ENCODE measurements around the gene INKA2.

INKA2 gene

DNA sequence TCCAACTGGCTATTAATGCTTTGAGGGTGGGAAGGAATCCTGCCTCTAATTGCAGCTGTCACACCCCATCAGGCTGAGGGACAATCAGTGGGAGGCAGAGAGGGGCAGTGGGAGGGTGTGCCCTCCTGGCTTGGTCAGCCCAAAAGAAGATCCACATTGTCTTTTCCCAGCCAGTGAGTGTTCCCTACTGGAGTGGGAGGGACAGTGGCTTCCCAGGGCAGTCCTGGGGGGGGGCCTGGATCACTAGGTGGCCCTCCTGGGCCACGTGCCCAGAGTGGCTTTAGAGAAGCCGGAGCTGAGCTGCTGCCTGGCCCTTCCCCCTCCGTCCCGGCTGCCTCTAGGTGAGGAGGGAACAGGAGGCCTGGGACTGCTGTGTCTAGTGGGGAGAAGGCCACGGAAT lies 14.0 kb downstream of the INKA2 start:
- no peaks in the 10 kb centered on the region for H3K9me2 ChIP-seq (replicated peaks; ENCODE audit: insufficient read depth, low read length)
- no peaks in the 10 kb centered on the region for H3K27me3 ChIP-seq (replicated peaks; ENCODE audit: insufficient read depth, low read length)
- no peaks in the 10 kb centered on the region for H3K9me3 ChIP-seq (replicated peaks; ENCODE audit: insufficient read depth, low read length)
- H3K79me2 ChIP-seq (ENCODE audit: low read length): no peaks in the 10 kb centered on the region
- no peak for DNase-seq
- H3K4me1 ChIP-seq (ENCODE audit: low read length): peaks cover 7% of the 10 kb centered on the region
- no peak overlapping the region for H2AFZ ChIP-seq (ENCODE audit: low read length)
- no peak for TF ChIP-seq EZH2phosphoT487 (IDR thresholded peaks at IDR 0.05; ENCODE audit: low read length)
- TF ChIP-seq, protein P1, sequence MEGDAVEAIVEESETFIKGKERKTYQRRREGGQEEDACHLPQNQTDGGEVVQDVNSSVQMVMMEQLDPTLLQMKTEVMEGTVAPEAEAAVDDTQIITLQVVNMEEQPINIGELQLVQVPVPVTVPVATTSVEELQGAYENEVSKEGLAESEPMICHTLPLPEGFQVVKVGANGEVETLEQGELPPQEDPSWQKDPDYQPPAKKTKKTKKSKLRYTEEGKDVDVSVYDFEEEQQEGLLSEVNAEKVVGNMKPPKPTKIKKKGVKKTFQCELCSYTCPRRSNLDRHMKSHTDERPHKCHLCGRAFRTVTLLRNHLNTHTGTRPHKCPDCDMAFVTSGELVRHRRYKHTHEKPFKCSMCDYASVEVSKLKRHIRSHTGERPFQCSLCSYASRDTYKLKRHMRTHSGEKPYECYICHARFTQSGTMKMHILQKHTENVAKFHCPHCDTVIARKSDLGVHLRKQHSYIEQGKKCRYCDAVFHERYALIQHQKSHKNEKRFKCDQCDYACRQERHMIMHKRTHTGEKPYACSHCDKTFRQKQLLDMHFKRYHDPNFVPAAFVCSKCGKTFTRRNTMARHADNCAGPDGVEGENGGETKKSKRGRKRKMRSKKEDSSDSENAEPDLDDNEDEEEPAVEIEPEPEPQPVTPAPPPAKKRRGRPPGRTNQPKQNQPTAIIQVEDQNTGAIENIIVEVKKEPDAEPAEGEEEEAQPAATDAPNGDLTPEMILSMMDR (IDR thresholded peaks at IDR 0.05; ENCODE audit: low read length): no peak
- no peak for TF ChIP-seq EZH2 (optimal IDR thresholded peaks at IDR 0.05; ENCODE audit: low read depth, low read length)
- H4K20me1 ChIP-seq (ENCODE audit: insufficient read depth, low read length): no peaks in the 10 kb centered on the region
- no peak overlapping the region for H3K9ac ChIP-seq (ENCODE audit: low read length)
- H3K27ac ChIP-seq (ENCODE audit: low read length): no peak overlapping the region
- peaks cover 4% of the 10 kb centered on the region; the same call in 1 of the 2 replicates for H3F3A ChIP-seq (ENCODE audit: insufficient read depth, low read length)
- H3K4me3 ChIP-seq (ENCODE audit: low read length): no peak overlapping the region
- no peaks in the 10 kb centered on the region for H3K36me3 ChIP-seq (replicated peaks; ENCODE audit: insufficient read depth, low read length)
- no peak overlapping the region for H3K4me2 ChIP-seq (ENCODE audit: low read depth, low read length)

DNA sequence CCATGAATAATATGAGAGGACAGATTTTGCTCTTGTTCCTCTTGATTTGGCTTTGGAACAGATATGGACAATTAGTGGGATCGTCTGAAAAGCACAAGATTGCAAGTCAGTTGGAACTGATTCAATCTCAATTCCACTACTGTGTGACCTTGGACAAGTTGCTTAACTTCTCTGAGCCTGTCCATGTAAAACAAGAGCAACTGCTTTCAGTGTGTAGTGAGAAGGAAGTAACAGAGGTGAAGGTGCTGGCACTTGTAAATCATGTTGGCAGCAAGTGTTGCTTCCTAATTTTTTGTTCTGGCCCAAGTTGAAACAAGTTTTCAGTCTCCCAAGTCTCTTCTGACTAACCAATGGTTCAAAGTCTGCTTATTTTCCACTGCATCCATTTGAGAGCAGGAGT lies 15.3 kb downstream of the INKA2 start:
- no peak overlapping the region for H3K4me3 ChIP-seq (ENCODE audit: low read length)
- no peak for DNase-seq
- no peak overlapping the region for H3K9ac ChIP-seq (ENCODE audit: low read length)
- H3K36me3 ChIP-seq (replicated peaks; ENCODE audit: insufficient read depth, low read length): no peaks in the 10 kb centered on the region
- H3K27me3 ChIP-seq (replicated peaks; ENCODE audit: insufficient read depth, low read length): no peaks in the 10 kb centered on the region
- no peaks in the 10 kb centered on the region for H3K9me3 ChIP-seq (replicated peaks; ENCODE audit: insufficient read depth, low read length)
- peaks cover 4% of the 10 kb centered on the region; the same call in 1 of the 2 replicates for H3F3A ChIP-seq (ENCODE audit: insufficient read depth, low read length)
- H4K20me1 ChIP-seq (ENCODE audit: insufficient read depth, low read length): no peaks in the 10 kb centered on the region
- no peak for TF ChIP-seq EZH2 (optimal IDR thresholded peaks at IDR 0.05; ENCODE audit: low read depth, low read length)
- TF ChIP-seq EZH2phosphoT487 (IDR thresholded peaks at IDR 0.05; ENCODE audit: low read length): no peak
- TF ChIP-seq, protein P1 (IDR thresholded peaks at IDR 0.05; ENCODE audit: low read length): no peak
- H3K79me2 ChIP-seq (ENCODE audit: low read length): no peaks in the 10 kb centered on the region
- no peaks in the 10 kb centered on the region for H3K9me2 ChIP-seq (replicated peaks; ENCODE audit: insufficient read depth, low read length)
- peak overlapping the region; percentile 27 for H3K4me2 ChIP-seq (ENCODE audit: low read depth, low read length)
- H3K4me1 ChIP-seq (ENCODE audit: low read length): peaks cover 7% of the 10 kb centered on the region
- H3K27ac ChIP-seq (ENCODE audit: low read length): peak overlapping the region; percentile 61; the same call in 1 of the 2 replicates
- no peak overlapping the region for H2AFZ ChIP-seq (ENCODE audit: low read length)

DNA sequence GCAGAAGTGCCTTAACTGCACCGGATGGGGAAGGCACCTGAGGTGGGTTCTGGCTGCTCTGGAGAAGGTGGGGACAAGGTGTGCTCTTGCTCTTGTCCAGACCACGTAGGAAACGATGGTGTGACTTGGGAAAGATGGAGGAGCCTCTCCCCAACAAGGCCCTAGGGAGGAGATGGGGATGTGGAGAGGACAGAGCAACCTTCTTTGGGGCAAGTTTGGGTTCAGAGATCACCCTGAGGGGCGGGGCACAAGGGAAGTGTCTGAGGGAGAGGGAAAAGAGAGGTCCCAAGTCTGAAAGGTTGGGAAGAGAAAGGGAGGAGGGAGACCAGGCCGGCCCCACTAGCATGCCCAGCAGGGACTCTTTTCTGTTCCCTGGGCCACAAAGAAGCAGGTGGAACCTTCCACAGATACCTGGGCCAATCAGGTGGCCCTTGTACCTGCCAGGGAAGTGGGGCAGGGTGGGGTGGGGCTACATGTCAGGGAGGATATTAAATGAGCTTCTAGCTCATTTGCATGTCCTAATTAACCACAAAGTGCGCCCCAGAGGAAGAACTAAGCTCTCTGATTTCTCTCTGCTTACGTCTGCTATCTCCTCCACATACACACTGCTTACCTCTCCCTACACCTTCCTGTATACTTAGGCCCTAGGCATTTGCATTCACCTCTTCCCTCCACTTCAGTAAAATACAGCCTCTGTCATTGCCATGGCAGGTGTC lies 15.9 kb downstream of the INKA2 start:
- Histone ChIP-seq H3K9me2 (replicated peaks; ENCODE audit: insufficient read depth, low read length) (no peaks in the 10 kb centered on the region), H3K4me3 (ENCODE audit: low read length) (no peak overlapping the region), H3K36me3 (replicated peaks; ENCODE audit: insufficient read depth, low read length) (no peaks in the 10 kb centered on the region), H3K4me1 (ENCODE audit: low read length) (peaks cover 7% of the 10 kb centered on the region), H4K20me1 (ENCODE audit: insufficient read depth, low read length) (no peaks in the 10 kb centered on the region), H2AFZ (ENCODE audit: low read length) (no peak overlapping the region), H3F3A (ENCODE audit: insufficient read depth, low read length) (peaks cover 4% of the 10 kb centered on the region; the same call in 1 of the 2 replicates), H3K9me3 (replicated peaks; ENCODE audit: insufficient read depth, low read length) (no peaks in the 10 kb centered on the region), H3K79me2 (ENCODE audit: low read length) (no peaks in the 10 kb centered on the region), H3K27ac (ENCODE audit: low read length) (peak overlapping the region; percentile 61; the same call in 1 of the 2 replicates), H3K9ac (ENCODE audit: low read length) (no peak overlapping the region), H3K4me2 (ENCODE audit: low read depth, low read length) (peak overlapping the region; percentile 27), H3K27me3 (replicated peaks; ENCODE audit: insufficient read depth, low read length) (no peaks in the 10 kb centered on the region)
- TF ChIP-seq, protein P1 (IDR thresholded peaks at IDR 0.05; ENCODE audit: low read length): no peak
- no peak for TF ChIP-seq EZH2phosphoT487 (IDR thresholded peaks at IDR 0.05; ENCODE audit: low read length)
- no peak for TF ChIP-seq EZH2 (optimal IDR thresholded peaks at IDR 0.05; ENCODE audit: low read depth, low read length)
- peak; percentile 42 for DNase-seq

All from MM.1S (cell line).